Thoracic aorta (tissue), 2 donors: Measurements from ENCODE around the gene TUBB3. TPM values are rescaled to one million over a fixed set of nuclear protein-coding genes. Genes with fewer than 3 reads are reported as not detected.

Experiments used
- ATAC-seq: fragments of 150-250 bp; one replicate; pipeline ENCODE4 v1.8.0; 2017; ENCODE audit warnings: low read depth; ENCODE audit not compliant: insufficient number of reproducible peaks, low FRiP score
- DNase-seq: peaks from one replicate; pipeline ENCODE4 v3.0.0-alpha.2; 2020; ENCODE audit warnings: low spot score
- H3K27ac ChIP-seq, 2 donors: fragments of 200-600 bp; sonication (generic); 1 replicate in 1 of 2; 2 replicates in 1 of 2; pipeline ENCODE4 v1.5.1; 2016; ENCODE audit warnings: mild to moderate bottlenecking in 2 of 2, moderate library complexity in 2 of 2
- H3K27me3 ChIP-seq: fragments of 200-600 bp; sonication (generic); replicated peaks from 2 replicates; pipeline ENCODE4 v1.6.0; 2016; ENCODE audit warnings: mild to moderate bottlenecking; ENCODE audit not compliant: insufficient read depth
- H3K36me3 ChIP-seq: fragments of 200-600 bp; sonication (generic); one replicate; pipeline ENCODE4 v1.5.1; 2016
- H3K4me1 ChIP-seq, 2 donors: fragments of 200-600 bp; sonication (generic); 1 replicate in 1 of 2; 2 replicates in 1 of 2; pipeline versions ENCODE4 v1.5.1 to v1.6.0; 2016; ENCODE audit warnings: low read depth in 2 of 2, mild to moderate bottlenecking in 1 of 2; ENCODE audit not compliant: control insufficient read depth in 1 of 2
- H3K4me3 ChIP-seq: fragments of 200-600 bp; sonication (generic); 2 replicates; pipeline ENCODE4 v1.5.1; 2016; ENCODE audit warnings: mild to moderate bottlenecking
- H3K9me3 ChIP-seq: fragments of 200-600 bp; sonication (generic); 2 replicates; pipeline ENCODE4 v1.5.1; 2016
- total RNA-seq, 2 donors: library from RNA; depleted of rRNA; stranded (reverse); fragments of >200 nt; gene quantifications; one replicate each; pipeline versions ENCODE4 v1.1.0 to v1.2.3, GENCODE V29; 2016
- TF ChIP-seq, protein P1 (sequence below): fragments of 200-600 bp; sonication (generic); IDR thresholded peaks from one replicate; pipeline ENCODE4 v1.5.1; 2019; ENCODE audit warnings: antibody characterized with exemption

The TUBB3 gene
- total RNA-seq, 2 donors from 2014 or later, result 4.2 to 18.0 TPM

DNA sequence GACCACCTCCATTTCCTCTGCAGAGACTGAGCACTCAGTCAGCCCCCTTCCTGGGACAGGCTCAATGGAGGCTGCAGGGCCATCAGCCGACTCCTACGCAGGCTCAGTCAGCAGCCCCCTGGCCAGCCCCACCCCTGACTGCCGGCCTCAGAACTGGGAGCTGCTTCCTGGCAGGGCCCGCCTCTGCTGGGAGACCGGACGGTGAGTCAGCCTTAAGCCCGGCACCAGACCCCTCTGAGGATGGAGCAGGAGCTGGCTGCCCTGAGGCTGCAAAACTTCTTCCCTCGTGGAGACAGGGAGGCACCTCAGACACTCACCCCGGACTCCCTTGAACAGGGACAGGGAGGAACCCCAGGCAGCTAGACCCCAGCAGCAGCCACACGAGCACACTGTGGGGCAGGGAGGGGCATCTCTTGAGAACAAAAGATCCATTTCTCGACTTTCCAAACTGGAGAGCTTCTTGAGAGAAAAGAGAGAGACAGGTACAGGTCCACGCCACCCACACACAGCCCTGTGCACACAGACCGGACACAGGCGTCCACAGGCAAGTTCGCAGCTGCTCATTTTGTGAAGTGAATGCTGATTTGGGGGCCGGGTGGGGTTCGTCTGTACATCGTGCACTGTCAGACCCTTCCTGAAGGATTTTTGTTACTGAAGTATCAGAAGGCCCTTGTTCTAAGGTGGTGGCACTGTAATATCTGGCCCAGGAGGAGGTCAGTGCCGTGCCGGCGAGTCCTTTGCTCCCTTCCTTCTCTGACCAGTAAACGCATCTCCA lies 1.3 kb upstream of the TUBB3 start:
- Histone ChIP-seq H3K4me1 (peaks cover 25 to 75% of the 10 kb centered on the region in 2 donors), H3K27me3 (peaks cover 7% of the 10 kb centered on the region), H3K4me3 (peak overlapping the region; percentile 93), H3K9me3 (no peaks in the 10 kb centered on the region), H3K27ac (peak overlapping the region; percentile 78 to 79), H3K36me3 (no peaks in the 10 kb centered on the region)
- ATAC-seq (peak; percentile 46), DNase-seq (peak; percentile 71)
- TF ChIP-seq, protein P1, sequence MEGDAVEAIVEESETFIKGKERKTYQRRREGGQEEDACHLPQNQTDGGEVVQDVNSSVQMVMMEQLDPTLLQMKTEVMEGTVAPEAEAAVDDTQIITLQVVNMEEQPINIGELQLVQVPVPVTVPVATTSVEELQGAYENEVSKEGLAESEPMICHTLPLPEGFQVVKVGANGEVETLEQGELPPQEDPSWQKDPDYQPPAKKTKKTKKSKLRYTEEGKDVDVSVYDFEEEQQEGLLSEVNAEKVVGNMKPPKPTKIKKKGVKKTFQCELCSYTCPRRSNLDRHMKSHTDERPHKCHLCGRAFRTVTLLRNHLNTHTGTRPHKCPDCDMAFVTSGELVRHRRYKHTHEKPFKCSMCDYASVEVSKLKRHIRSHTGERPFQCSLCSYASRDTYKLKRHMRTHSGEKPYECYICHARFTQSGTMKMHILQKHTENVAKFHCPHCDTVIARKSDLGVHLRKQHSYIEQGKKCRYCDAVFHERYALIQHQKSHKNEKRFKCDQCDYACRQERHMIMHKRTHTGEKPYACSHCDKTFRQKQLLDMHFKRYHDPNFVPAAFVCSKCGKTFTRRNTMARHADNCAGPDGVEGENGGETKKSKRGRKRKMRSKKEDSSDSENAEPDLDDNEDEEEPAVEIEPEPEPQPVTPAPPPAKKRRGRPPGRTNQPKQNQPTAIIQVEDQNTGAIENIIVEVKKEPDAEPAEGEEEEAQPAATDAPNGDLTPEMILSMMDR, result no peak

DNA sequence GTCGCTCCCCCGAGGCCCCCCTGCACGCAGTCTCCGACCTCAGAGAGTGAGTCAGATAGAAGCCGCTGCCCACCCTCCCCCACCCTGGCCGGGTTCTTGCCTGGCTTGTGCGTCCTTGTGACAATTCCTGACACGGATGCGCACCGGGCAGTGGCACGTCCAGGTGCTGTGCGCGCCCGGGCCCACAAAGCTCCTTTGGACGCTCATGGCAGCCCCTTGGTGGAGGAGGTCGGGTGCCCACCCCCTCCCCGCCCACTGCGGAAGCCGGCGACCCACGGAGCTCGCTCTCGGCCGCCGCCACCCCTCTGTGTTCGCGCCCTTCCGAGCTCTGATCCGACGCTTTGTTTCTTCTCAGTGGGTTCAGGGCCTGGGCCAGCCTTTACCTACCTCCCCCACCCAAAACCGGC lies 662 bp upstream of the TUBB3 start:
- DNase-seq, result peak; percentile 80
- TF ChIP-seq, protein P1, result no peak
- H3K4me3 ChIP-seq, result peak overlapping the region; percentile 93
- no peaks in the 10 kb centered on the region for H3K36me3 ChIP-seq
- peak overlapping the region; percentile 78 to 79 for H3K27ac ChIP-seq
- H3K27me3 ChIP-seq, result peaks cover 7% of the 10 kb centered on the region
- H3K4me1 ChIP-seq, result peaks cover 23 to 74% of the 10 kb centered on the region in 2 donors
- ATAC-seq, result peak; percentile 44
- no peaks in the 10 kb centered on the region for H3K9me3 ChIP-seq

DNA sequence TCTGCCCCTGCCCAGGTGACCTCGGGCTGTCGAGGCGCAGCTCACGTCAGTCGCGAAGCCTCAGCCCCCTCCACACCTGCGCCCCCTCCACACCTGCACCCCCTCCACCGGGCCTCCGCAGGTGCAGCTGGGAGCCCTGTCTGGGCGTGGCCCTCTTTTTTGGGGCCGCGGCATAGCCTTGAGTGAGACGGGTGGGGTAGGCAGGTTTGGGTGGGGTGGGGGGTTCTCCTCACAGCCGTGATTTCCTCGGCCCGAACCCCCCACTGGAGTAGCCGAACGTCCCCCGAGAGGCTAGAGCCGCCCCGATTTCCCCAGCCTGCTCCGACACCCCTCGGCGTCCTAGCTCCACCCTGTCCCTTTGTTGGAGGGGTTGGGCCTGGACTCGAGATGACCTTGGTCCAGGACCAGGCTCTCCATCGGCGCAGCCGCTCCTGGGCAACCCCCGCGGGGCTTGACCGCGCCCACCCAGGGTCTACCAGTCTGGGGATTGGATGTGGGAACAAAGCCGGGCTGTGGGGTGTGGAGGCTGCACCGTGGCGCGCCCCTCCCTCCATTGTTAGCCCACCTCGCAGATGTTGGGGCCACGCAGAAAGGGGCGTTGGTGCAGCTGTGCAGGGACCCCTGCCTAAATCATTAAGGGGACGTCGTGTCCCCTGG lies 626 bp downstream of the TUBB3 start:
- Histone ChIP-seq H3K27ac (no peak overlapping the region), H3K9me3 (no peaks in the 10 kb centered on the region), H3K4me1 (peaks cover 13 to 61% of the 10 kb centered on the region in 2 donors), H3K27me3 (peaks cover 7% of the 10 kb centered on the region), H3K36me3 (no peaks in the 10 kb centered on the region), H3K4me3 (peak overlapping the region; percentile 93)
- ATAC-seq (no peak), DNase-seq (no peak)
- TF ChIP-seq, protein P1, result no peak

DNA sequence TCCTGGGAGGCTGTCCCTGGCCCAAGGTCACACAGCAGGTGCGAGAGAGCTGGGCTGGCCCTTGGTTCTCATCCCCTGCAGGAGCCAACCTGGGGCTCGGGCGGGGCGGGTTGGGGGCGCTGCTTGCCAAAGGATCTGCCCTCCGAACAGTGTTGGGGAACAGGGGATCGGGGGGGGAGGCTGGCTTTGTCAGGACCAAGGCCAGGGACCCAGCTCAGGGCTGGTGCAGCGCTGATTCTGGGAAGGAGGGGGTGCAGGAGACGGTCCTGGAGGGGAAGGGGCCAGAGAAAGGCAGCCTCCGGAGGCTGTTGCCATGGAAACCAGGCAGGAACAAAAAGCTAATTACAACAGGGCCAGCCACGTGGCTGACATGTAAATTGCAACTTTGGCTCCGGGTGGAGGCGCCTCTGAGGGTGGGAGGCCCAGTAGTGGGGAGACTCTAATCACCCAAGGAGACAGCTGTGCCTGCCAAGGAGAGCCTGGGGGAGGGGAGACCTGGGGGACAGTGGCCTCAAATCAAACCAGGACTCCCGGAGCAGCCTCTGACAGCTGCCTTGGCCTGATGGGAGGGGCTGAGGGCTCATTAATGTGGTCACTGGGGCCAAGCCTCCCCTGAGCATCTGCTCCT lies 1.3 kb downstream of the TUBB3 start:
- no peak overlapping the region for H3K27ac ChIP-seq
- no peak overlapping the region for H3K4me3 ChIP-seq
- H3K4me1 ChIP-seq, result peaks cover 13 to 55% of the 10 kb centered on the region in 2 donors
- DNase-seq (no peak), ATAC-seq (no peak)
- TF ChIP-seq, protein P1, result no peak
- H3K9me3 ChIP-seq, result no peaks in the 10 kb centered on the region
- H3K36me3 ChIP-seq, result no peaks in the 10 kb centered on the region
- H3K27me3 ChIP-seq, result peaks cover 7% of the 10 kb centered on the region

GRCh38 chr16:89924925-89925307 lies 1.8 kb downstream of the TUBB3 start:
- peaks cover 7% of the 10 kb centered on the region for H3K27me3 ChIP-seq
- no peak for DNase-seq
- H3K9me3 ChIP-seq, result no peaks in the 10 kb centered on the region
- H3K36me3 ChIP-seq, result no peaks in the 10 kb centered on the region
- TF ChIP-seq, protein P1, result no peak
- no peak overlapping the region for H3K4me3 ChIP-seq
- ATAC-seq, result no peak
- no peak overlapping the region for H3K27ac ChIP-seq
- peaks cover 13 to 55% of the 10 kb centered on the region in 2 donors for H3K4me1 ChIP-seq
